ENCODE data around the gene UQCRC1.

UQCRC1 gene

DNA sequence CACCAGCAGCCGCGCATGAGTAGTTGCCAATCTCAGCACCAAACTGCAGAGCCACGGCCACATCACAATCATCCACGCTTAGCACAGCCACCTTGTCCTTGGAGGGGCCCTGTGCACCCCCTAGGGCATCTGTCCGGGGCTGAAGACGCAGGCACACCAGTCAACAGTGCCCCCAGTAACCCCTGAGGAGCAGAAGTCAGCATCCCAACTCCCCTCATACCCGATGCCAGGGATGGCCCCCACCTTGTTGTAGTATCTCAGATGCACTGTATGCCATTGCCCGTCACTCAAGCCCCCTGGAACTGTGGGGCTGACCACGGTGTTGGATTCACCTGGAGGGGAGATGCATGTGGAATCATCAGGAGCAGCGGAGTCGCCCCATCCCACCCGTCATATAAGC, 45.6 kb upstream of the UQCRC1 start:
- TF ChIP-seq POLR2AphosphoS5 (IDR thresholded peaks at IDR 0.05; ENCODE audit: low read depth, low read length) (no peak), SIN3A (IDR thresholded peaks at IDR 0.05; ENCODE audit: borderline replicate concordance, insufficient read depth, low read length) (no peak)
- TF ChIP-seq, protein P1, sequence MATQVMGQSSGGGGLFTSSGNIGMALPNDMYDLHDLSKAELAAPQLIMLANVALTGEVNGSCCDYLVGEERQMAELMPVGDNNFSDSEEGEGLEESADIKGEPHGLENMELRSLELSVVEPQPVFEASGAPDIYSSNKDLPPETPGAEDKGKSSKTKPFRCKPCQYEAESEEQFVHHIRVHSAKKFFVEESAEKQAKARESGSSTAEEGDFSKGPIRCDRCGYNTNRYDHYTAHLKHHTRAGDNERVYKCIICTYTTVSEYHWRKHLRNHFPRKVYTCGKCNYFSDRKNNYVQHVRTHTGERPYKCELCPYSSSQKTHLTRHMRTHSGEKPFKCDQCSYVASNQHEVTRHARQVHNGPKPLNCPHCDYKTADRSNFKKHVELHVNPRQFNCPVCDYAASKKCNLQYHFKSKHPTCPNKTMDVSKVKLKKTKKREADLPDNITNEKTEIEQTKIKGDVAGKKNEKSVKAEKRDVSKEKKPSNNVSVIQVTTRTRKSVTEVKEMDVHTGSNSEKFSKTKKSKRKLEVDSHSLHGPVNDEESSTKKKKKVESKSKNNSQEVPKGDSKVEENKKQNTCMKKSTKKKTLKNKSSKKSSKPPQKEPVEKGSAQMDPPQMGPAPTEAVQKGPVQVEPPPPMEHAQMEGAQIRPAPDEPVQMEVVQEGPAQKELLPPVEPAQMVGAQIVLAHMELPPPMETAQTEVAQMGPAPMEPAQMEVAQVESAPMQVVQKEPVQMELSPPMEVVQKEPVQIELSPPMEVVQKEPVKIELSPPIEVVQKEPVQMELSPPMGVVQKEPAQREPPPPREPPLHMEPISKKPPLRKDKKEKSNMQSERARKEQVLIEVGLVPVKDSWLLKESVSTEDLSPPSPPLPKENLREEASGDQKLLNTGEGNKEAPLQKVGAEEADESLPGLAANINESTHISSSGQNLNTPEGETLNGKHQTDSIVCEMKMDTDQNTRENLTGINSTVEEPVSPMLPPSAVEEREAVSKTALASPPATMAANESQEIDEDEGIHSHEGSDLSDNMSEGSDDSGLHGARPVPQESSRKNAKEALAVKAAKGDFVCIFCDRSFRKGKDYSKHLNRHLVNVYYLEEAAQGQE (IDR thresholded peaks at IDR 0.05; ENCODE audit: insufficient read depth in 1 of 2, low read depth in 2 of 2, low read length in 2 of 2) = no peak

DNA sequence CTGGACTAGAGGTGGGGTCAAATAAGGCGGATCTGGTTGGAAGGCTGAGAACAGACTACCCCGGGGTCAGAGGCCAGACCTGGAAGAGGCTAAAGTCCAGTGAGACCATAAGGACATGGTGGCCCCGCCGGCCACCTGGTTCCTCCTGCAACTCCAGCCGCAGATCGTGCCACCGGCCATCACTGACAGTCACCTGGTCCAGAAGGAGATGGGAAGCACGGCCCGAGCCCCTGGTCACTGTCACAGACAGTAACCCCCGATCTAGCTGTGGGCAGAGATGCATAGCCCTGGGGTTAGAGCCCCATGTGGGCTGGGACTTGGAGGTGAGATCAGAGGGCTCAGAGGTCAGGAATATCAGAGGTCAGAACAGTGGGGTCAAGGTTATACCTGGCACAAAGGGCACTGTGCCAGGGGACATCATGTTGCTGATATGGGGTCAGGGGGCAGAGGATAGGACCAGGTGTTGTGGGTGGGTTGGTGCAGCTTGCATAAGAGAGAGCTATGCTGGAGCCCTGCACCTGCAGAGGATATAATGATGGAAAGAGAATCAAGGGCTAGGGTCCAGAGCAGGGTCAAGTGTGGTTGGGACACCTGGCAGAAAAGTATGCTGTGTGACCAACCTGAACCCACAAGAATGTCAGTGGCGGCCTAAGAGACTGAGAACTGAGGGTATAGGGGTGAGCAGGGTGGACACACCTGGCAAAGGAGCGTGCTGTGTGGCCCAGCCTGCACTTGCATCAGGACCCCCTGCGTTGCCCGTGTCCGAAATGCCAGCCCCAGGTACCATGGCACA, 43.7 kb upstream of the UQCRC1 start:
- TF ChIP-seq SIN3A (IDR thresholded peaks at IDR 0.05; ENCODE audit: borderline replicate concordance, insufficient read depth, low read length) (no peak), POLR2AphosphoS5 (IDR thresholded peaks at IDR 0.05; ENCODE audit: low read depth, low read length) (no peak), TAF1 (IDR thresholded peaks at IDR 0.05; ENCODE audit: borderline replicate concordance, insufficient read depth, low read length) (no peak), FOXP2 (optimal IDR thresholded peaks at IDR 0.05; ENCODE audit: borderline replicate concordance, extremely low read depth, extremely low read length, insufficient read depth) (no peak)
- TF ChIP-seq, protein P1 (IDR thresholded peaks at IDR 0.05; ENCODE audit: insufficient read depth in 1 of 2, low read depth in 2 of 2, low read length in 2 of 2) = no peak

- TF ChIP-seq POLR2AphosphoS5 (IDR thresholded peaks at IDR 0.05; ENCODE audit: low read depth, low read length) (no peak), FOXP2 (optimal IDR thresholded peaks at IDR 0.05; ENCODE audit: borderline replicate concordance, extremely low read depth, extremely low read length, insufficient read depth) (no peak)
Measured at GRCh38 chr3:48651771-48652170, 42.3 kb upstream of the UQCRC1 start.

DNA sequence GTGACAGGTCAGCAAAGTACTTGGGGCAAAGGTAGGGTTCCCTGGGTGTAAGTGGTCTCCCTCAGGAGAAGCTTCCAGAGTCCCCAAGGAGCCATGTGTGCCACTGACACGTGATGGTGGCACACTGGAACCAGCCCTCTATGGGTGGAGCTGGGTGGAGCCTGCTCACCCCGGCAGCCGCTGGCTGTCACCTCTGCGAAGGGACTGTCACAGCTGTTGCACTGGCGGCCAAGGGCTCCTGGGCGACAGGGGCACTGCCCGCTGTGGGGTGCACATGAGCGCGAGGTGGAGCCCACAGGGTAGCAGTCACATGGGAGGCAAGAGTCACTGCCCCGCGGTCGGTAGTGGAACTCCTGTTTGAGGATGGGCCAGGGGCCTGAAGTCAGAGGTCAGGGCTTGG, 41.3 kb upstream of the UQCRC1 start:
- TF ChIP-seq FOXP2 (optimal IDR thresholded peaks at IDR 0.05; ENCODE audit: borderline replicate concordance, extremely low read depth, extremely low read length, insufficient read depth) = no peak
- TF ChIP-seq SIN3A (IDR thresholded peaks at IDR 0.05; ENCODE audit: borderline replicate concordance, insufficient read depth, low read length) = no peak
- TF ChIP-seq, protein P1 (IDR thresholded peaks at IDR 0.05; ENCODE audit: insufficient read depth in 1 of 2, low read depth in 2 of 2, low read length in 2 of 2) = no peak
- no peak for TF ChIP-seq TAF1 (IDR thresholded peaks at IDR 0.05; ENCODE audit: borderline replicate concordance, insufficient read depth, low read length)
- TF ChIP-seq POLR2AphosphoS5 (IDR thresholded peaks at IDR 0.05; ENCODE audit: low read depth, low read length) = no peak

DNA sequence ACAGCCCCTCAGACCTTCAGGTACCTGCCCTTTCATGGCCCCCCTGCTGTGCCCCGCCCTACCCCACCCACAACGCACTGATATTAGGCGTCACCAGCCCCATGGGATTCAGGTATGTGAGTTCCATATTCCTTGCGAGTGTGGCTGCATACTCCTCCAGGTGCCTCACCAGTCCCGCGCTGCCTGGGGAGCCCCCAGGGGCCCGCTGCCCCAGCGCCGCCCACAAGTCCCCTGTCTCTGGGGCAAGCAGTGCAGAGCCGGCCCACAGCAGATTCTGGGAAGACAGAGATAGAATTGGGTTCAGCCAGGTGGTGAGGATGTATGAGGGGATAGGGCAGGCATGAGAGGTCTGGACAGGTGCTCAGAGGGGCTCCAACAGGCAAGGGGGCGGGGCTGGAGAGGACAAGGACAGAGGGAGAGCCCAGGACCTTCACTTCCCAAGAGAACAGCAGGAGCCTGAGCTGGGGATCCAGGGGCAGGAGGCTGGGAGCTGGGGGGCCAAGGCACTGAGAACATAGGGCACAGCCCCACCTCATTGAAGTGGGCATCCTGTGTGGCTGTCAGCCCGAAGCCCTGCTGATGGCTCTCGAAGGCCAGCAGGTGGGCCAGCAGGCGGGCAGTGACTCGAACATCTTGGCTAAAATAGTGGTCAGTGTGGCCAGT, 38.9 kb upstream of the UQCRC1 start:
- TF ChIP-seq POLR2AphosphoS5 (IDR thresholded peaks at IDR 0.05; ENCODE audit: low read depth, low read length) (no peak), TAF1 (IDR thresholded peaks at IDR 0.05; ENCODE audit: borderline replicate concordance, insufficient read depth, low read length) (no peak), FOXP2 (optimal IDR thresholded peaks at IDR 0.05; ENCODE audit: borderline replicate concordance, extremely low read depth, extremely low read length, insufficient read depth) (no peak), SIN3A (IDR thresholded peaks at IDR 0.05; ENCODE audit: borderline replicate concordance, insufficient read depth, low read length) (no peak)
- TF ChIP-seq, protein P1 (IDR thresholded peaks at IDR 0.05; ENCODE audit: insufficient read depth in 1 of 2, low read depth in 2 of 2, low read length in 2 of 2) = no peak
